ENCODE measurements around the gene HOXC9. TPM values are rescaled to one million over a fixed set of nuclear protein-coding genes. Genes with fewer than 3 reads are reported as not detected.

Gene HOXC9
- total RNA-seq, 4 donors from 2014 or later, result 1.5 to 7.8 (median 1.7) TPM; not detected in 1

DNA sequence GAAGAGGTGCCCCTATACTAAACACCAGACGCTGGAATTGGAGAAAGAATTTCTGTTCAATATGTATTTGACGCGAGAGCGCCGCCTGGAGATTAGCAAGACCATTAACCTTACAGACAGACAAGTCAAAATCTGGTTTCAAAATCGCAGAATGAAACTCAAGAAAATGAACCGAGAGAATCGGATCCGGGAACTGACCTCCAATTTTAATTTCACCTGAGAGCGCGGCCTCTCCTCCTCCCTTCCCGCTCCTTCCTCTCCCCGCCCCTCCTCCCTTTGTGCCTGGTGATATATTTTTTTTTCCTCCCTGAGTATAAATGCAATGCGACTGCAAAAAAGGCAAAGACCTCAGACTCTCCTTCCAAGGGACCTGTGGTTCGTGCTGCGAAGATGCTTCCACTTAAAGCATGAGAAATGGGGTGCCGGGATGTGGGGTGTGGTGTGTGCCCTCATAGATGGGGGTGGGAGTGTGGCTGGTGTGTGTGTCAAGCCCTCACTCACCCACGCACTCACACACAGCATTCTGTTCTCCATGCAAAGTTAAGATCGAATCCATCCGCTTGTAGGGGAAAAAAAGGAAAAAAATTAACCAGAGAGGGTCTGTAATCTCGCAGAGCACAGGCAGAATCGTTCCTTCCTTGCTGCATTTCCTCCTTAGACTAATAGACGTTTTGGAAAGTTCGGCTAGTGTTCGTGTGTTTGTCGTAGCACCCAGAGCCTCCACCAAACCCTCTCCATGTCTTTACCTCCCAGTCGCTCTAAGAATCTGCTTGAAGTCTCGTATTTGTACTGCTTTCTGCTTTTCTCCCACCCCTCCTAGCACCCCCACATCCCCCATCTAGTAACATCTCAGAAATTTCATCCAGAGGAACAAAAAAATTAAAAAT lies 10.5 kb upstream of the HOXC9 start:
- Histone ChIP-seq H3K36me3 (no peaks in the 10 kb centered on the region), H3K4me1 (peaks cover 0 to 21% of the 10 kb centered on the region in 2 donors), H3K4me3 (no peak overlapping the region), H3K27me3 (peaks cover 24 to 96% of the 10 kb centered on the region in 2 donors), H3K9me3 (no peaks in the 10 kb centered on the region), H3K27ac (no peak overlapping the region)
- intact Hi-C loops (cut with DNase I; ENCODE audit: low total_unique reads), result no loop called here
- TF ChIP-seq POLR2A (IDR thresholded peaks at IDR 0.05), result no peak
- TF ChIP-seq, protein P1, sequence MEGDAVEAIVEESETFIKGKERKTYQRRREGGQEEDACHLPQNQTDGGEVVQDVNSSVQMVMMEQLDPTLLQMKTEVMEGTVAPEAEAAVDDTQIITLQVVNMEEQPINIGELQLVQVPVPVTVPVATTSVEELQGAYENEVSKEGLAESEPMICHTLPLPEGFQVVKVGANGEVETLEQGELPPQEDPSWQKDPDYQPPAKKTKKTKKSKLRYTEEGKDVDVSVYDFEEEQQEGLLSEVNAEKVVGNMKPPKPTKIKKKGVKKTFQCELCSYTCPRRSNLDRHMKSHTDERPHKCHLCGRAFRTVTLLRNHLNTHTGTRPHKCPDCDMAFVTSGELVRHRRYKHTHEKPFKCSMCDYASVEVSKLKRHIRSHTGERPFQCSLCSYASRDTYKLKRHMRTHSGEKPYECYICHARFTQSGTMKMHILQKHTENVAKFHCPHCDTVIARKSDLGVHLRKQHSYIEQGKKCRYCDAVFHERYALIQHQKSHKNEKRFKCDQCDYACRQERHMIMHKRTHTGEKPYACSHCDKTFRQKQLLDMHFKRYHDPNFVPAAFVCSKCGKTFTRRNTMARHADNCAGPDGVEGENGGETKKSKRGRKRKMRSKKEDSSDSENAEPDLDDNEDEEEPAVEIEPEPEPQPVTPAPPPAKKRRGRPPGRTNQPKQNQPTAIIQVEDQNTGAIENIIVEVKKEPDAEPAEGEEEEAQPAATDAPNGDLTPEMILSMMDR (IDR thresholded peaks at IDR 0.05), result peak in 1 of 4 experiments; percentile 6
- no peak for DNase-seq

DNA sequence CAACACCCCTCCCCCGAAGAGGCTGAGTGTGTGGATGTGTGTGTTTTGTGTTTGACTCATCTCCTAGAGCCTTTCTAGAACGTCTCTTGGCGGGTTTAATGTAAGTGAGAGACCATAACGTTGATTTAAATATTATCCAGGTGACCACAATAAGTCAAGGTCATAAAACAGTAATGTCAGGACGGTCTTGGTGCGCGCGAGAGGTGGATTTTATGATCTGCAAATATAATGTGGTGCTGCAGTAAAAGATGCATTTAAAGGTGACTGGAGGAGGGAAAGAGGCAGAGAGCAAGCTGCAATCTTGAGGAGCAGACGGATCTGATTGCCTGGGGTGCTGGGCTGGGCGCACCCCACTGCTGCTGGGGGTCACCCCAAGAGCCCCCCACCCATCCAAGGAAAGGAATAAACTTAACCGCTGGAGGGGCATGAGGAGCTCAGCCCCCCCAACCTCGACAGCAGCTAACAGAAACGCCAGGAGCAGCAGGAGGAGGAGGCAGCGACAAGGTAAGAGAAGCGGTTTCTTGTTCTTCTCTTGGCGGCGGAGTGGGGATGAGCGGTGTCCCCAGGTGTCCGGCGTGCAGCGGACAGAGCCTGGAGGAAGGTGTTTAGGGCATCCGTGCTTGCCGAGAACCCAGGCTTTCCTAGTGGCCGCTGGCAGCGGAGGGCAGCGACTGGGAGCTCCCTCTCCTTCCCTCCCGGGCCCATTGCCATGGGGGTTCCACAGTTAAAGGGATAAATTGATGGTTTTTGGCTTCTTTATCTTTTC lies 9.5 kb upstream of the HOXC9 start:
- peaks cover 27 to 96% of the 10 kb centered on the region in 2 donors for H3K27me3 ChIP-seq
- no peak for DNase-seq
- H3K27ac ChIP-seq, result no peak overlapping the region
- H3K36me3 ChIP-seq, result no peaks in the 10 kb centered on the region
- no peaks in the 10 kb centered on the region for H3K9me3 ChIP-seq
- H3K4me3 ChIP-seq, result no peak overlapping the region
- intact Hi-C loops (cut with DNase I; ENCODE audit: low total_unique reads), result no loop called here
- peaks cover 0 to 27% of the 10 kb centered on the region in 2 donors for H3K4me1 ChIP-seq
- peak in 1 of 2 donors; percentile 12 for TF ChIP-seq POLR2A (IDR thresholded peaks at IDR 0.05)
- TF ChIP-seq, protein P1 (IDR thresholded peaks at IDR 0.05), result no peak

DNA sequence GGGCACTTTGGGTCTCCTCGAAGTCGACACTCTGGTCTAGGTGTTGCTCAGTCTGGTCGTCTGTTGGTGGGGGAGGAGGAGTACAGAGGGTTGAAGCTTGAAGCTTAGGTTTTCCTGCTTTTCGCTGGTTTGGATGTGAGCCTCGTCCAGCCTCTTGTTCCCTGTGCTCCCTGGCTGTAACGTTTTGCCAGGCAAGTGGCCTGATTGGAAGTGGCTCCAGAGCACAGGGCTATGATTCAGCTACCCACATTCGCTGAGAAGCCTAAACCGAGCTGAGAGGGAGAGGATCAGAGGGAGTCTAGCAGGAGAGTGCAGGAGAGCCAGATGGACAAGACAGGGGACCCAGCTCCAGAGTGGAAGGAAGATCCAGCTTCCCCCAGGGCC lies 8.9 kb upstream of the HOXC9 start:
- Histone ChIP-seq H3K36me3 (no peaks in the 10 kb centered on the region), H3K27me3 (peaks cover 22 to 96% of the 10 kb centered on the region in 2 donors), H3K4me3 (no peak overlapping the region), H3K4me1 (peaks cover 0 to 23% of the 10 kb centered on the region in 2 donors), H3K27ac (no peak overlapping the region), H3K9me3 (no peaks in the 10 kb centered on the region)
- TF ChIP-seq, protein P1 (IDR thresholded peaks at IDR 0.05), result no peak
- TF ChIP-seq POLR2A (IDR thresholded peaks at IDR 0.05), result no peak
- DNase-seq, result no peak
- intact Hi-C loops (cut with DNase I; ENCODE audit: low total_unique reads), result no loop called here

DNA sequence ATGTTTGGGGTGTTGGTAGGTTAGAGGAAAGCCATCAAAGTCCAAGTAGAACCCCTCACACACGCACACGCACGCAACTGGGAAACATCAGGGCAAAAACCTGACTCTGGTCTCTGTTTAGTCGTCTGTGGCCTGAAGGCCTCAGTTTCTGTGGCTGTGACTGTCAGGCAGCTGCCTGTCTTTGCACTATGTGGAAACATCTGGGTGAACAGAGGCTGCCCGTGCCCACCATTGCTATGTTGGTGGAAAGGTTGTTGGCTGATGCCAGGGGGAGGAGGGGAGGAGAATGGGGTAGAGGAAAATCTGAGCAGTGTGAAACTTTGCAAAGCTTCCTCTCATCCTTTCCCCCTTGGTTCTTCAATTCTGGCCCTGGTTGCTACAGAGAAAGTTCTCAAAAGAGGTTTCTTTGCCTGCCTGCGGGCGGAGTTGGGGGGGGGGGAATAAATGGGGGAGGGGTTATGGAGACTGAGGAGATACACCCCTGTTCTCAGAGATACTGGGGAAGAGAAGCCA lies 7.5 kb upstream of the HOXC9 start:
- H3K9me3 ChIP-seq, result no peaks in the 10 kb centered on the region
- no peak for TF ChIP-seq POLR2A (IDR thresholded peaks at IDR 0.05)
- TF ChIP-seq, protein P1 (IDR thresholded peaks at IDR 0.05), result no peak
- no peaks in the 10 kb centered on the region for H3K36me3 ChIP-seq
- no peak overlapping the region for H3K27ac ChIP-seq
- intact Hi-C loops (cut with DNase I; ENCODE audit: low total_unique reads), result no loop called here
- H3K4me3 ChIP-seq, result no peak overlapping the region
- DNase-seq, result no peak
- peaks cover 0 to 23% of the 10 kb centered on the region in 2 donors for H3K4me1 ChIP-seq
- H3K27me3 ChIP-seq, result peaks cover 22 to 95% of the 10 kb centered on the region in 2 donors
